Suppressor macrophage treated with lipopolysaccharide for 1 hour (primary cell): ENCODE measurements around the gene CYP11A1.

Experiments
- DNase-seq, 3 donors: peaks; one replicate each; pipeline ENCODE4 v3.0.0-alpha.2; 2020 to 2022

The CYP11A1 gene

DNA sequence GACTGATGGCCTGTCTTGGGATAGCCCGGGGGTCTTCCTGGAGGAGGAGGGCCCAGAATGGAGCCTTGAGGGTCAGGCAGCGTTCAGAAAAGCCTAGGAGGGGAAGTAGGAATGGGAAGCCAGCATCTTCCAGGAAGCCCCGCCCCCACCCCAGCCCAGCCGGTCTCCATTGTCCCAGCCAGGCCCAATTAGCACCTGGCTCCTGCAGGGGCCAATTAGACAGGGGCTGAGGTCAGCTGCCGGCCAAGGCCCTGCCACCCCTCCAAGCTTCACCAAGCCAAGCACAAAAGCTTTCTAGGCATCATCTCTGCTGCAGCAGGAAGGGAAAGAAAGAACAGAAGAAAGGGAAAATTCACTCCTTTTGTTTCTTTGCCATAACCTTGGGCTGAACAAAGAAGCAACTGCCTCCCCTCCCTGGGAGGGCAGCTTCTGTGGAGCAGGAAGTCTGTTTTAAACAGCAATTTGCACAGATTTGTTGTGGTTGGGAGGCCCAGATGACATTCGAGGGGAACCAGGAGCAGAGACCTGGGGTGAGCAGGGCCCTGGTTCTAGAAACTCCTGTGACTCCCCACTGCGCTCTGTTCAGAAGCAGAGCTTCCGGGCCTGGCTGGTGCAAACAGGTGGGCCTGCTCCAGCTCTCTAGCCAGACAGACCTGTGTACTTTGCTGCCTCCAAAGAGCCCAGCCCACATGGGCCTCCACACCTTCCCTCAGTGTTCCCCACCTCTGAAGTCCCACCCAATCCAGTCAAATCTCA, 47.7 kb downstream of the CYP11A1 start:
- DNase-seq, result peak in 1 of 3 donors; percentile 27

- no peak for DNase-seq
Observed at GRCh38 chr15:74319138-74319460, 48.3 kb downstream of the CYP11A1 start.

DNA sequence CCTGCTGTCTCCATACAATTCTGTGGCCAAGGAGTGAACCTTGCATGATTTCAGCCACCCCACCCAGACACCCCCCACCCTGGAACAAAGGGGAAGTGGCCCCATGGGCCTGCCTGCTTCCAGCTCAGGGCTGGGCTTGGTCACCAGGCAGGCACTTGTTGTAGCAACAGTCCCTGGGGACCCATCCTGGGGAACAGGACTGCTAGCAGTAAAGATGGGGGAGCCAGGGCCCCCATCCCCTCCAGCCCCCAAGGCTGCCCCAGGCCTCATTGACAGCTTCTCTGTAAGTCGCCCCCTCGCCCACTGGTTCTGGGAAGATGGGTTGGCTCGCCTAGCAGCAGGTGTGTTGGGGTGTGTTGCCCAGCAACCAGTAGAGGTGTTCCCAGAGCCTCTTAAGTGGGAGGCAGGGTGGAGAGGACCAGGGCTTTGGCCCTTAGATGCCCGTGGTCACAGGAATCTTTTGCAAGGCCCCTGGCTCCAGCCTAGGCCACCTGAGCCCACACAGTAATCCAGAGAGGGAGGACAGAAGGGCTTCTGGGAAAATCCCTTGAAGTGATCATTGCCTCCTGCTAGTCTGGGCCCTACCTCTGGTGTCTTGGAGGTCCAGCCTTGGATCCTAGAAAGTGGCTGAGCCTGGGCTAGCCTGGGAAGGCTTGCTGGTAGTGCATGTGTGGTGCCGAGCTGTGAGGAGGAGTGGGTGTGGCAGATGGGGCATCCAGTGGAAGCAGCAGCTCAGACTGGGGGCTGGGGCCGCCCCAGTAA, 48.9 kb downstream of the CYP11A1 start:
- no peak for DNase-seq

- no peak for DNase-seq
Observed at GRCh38 chr15:74317820-74318375, 49.5 kb downstream of the CYP11A1 start.

DNA sequence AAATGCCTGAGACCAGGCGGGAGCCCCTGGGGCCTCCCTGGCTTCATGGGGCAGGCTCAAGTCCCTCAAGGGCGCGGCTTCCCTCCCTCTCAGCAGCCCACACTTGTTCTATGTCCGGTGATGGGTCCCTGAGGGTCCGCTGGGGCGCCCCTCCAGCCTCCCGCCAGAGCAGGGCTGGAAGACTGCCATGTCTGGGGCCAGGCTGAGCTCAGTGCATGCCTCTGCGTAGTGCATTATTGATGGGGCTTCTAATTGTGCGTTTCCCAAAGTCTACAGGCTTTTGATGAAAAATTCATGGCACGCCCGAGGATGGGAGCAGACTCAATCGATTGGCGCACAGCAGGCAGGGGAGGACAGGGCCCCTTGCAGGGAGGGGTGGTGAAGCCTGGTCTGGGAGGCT, 51.3 kb downstream of the CYP11A1 start:
- no peak for DNase-seq

GRCh38 chr15:74315626-74316025, 51.8 kb downstream of the CYP11A1 start:
- no peak for DNase-seq

- no peak for DNase-seq
Observed at GRCh38 chr15:74314795-74315438, 52.5 kb downstream of the CYP11A1 start.

- DNase-seq, result no peak
Observed at GRCh38 chr15:74313889-74314288, 53.6 kb downstream of the CYP11A1 start.

- no peak for DNase-seq
Observed at GRCh38 chr15:74312445-74313007, 54.9 kb downstream of the CYP11A1 start.

- DNase-seq, result no peak
Observed at GRCh38 chr15:74311734-74312444, 55.6 kb downstream of the CYP11A1 start.

GRCh38 chr15:74307827-74308811, 59.3 kb downstream of the CYP11A1 start:
- peak; percentile 44 to 60 (median 55) for DNase-seq

- no peak for DNase-seq
Observed at GRCh38 chr15:74306781-74307217, 60.6 kb downstream of the CYP11A1 start.

GRCh38 chr15:74305687-74306086, 61.8 kb downstream of the CYP11A1 start:
- no peak for DNase-seq

DNA sequence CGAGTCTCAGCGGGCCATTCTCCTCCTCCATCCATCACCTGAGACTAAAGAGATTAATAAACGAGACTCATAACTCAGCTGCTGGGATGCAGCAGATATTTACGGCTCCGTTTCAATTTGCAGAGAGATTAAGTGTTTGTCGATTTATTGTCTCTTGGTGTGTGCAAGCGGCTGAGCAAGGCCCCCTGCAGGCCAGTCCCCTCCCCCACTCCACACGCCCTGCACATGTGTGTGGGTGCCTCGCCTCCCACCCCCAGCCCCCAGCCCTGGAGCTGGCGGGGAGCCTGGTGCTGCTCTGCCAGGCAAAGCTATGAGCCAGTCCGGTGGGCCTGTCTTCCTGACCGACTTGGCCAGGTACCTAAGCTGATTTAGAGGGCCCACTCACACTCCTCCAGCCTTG, 63.0 kb downstream of the CYP11A1 start:
- DNase-seq, result no peak

GRCh38 chr15:74303741-74304309, 63.6 kb downstream of the CYP11A1 start:
- DNase-seq, result no peak

DNA sequence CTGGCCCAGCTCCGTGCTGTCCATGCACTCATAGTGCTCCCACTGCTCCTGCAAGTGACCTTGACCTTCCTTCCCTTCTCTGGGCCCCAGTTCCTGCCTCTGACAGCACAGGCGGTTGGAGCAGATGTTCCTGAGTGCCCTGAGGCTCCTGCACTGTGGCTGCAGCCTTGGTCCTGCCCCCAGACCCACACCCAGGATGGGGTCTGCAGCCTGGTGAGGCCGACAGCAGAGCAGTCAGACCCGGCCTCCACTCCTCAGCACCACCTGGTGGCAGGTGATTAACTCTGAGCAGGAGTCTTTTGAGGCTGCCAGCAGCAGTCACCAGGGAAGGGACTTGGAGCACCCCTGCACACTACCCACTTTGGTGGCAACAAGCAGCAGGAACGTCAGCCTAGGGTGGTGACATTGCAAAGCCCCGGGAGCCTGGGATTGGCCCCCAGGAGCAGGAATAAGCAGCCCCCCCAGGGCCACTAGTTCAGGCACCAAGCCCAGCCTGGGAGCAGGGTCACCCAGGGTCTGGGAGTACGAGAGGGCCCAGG, 64.6 kb downstream of the CYP11A1 start:
- peak; percentile 22 to 53 (median 24) for DNase-seq

DNA sequence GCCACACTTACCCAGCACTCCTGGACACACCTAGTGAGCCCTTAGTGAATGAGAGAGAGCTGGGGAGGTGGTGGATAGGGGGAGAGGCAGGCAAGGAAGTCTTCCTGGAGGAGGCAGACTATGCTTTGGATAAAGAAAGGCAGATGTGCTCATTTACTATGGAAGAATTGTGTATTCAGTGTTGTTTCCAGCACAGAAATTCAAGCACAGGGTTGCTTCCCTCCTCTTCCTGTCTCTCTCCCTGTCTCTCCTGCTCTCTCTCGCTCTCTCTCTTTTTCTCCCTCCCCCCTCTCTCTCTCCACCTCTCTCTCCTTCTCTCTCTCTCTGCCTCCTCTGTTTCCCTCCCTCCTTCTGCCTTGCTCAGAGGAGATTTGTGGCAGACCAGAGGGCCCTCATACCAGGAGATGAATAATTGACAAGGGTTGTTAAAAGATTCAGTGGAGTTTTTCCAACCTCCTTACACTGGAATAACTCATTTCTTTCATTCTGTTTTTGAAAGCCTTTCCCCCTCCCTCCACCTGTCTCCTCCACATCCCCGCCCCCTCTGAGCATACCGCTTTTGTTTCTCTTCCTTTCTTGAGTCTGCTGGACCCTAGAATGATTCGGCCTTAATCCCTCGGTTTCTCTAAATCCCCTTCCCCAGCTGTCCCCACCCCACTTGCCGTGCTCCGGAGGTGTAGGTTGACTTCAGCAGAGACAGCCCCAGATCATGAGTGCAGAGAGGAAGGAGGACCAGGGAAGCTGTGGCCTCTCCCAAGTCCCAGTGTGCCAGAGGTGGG, 65.7 kb downstream of the CYP11A1 start:
- DNase-seq, result no peak

DNA sequence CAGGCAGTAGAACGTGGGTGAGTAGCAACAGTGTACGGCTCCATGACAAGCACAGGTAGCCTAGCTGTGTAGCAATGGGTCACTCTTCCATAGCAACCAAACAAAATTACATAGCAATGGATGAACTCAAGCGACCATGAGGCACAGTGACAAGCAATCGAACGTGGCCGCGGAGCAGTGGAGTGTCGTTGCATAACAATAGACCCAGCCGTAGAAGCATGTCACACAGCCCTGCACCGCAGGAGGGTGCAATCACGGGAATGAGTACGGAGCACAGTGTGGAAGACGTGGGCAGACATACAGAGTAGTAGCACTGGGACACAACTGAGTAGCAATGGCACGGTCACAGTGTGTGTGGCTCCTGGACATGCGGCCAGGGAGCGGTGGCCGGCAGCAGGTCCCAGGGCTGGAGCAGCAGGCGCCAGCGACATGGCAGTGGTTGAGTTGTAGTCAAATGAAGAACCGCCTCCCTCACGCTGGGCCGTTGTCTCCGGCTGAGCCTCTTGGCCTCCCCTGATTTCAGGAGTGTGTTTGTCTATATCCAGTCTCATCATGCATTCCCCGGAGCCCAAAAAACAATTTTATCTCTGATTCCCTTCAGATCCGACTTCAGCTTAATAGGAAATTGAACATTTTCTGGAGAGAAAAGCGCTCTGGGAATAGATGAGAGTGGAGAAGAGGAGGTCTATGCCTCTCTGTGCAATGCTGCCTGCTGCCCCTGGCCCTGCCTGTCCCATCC, 67.2 kb downstream of the CYP11A1 start:
- no peak for DNase-seq

- no peak for DNase-seq
Observed at GRCh38 chr15:74297887-74298286, 69.6 kb downstream of the CYP11A1 start.
